MM.1S (cell line): ENCODE data around the gene KIR2DL3.

Experiments
- DNase-seq: peaks from one replicate; pipeline ENCODE4 v3.0.0-alpha.2; 2015
- H2AFZ ChIP-seq: fragments of 300-600 bp; sonication (generic); 2 replicates; pipeline ENCODE4 v1.6.0; 2016; ENCODE audit warnings: antibody characterized with exemption, low read length
- H3F3A ChIP-seq: fragments of 300-600 bp; sonication (generic); 2 replicates; pipeline ENCODE4 v1.6.1; 2016; ENCODE audit warnings: mild to moderate bottlenecking, antibody characterized with exemption, low read length, moderate library complexity, mixed read lengths; ENCODE audit not compliant: insufficient read depth
- H3K27ac ChIP-seq: fragments of 300-600 bp; sonication (generic); 2 replicates; pipeline ENCODE4 v1.5.1; 2016; ENCODE audit warnings: mild to moderate bottlenecking, low read length
- H3K27me3 ChIP-seq: fragments of 300-600 bp; sonication (generic); replicated peaks from 2 replicates; pipeline ENCODE4 v1.6.0; 2016; ENCODE audit warnings: low read length; ENCODE audit not compliant: insufficient read depth
- H3K36me3 ChIP-seq: fragments of 300-600 bp; sonication (generic); replicated peaks from 2 replicates; pipeline ENCODE4 v1.6.1; 2016; ENCODE audit warnings: mild to moderate bottlenecking, low read length, mixed read lengths; ENCODE audit not compliant: insufficient read depth
- H3K4me1 ChIP-seq: fragments of 300-600 bp; sonication (generic); 2 replicates; pipeline ENCODE4 v1.6.1; 2016; ENCODE audit warnings: low read length, mixed read lengths
- H3K4me2 ChIP-seq: fragments of 300-600 bp; sonication (generic); 2 replicates; pipeline ENCODE4 v1.6.0; 2016; ENCODE audit warnings: low read depth, low read length
- H3K4me3 ChIP-seq: fragments of 300-600 bp; sonication (generic); 2 replicates; pipeline ENCODE4 v1.5.1; 2016; ENCODE audit warnings: low read length, mixed read lengths
- H3K79me2 ChIP-seq: fragments of 300-600 bp; sonication (generic); 2 replicates; pipeline ENCODE4 v1.6.1; 2016; ENCODE audit warnings: mixed run types, low read length, mixed read lengths
- H3K9ac ChIP-seq: fragments of 300-600 bp; sonication (generic); 2 replicates; pipeline ENCODE4 v1.6.1; 2016; ENCODE audit warnings: low read length, mixed read lengths
- H3K9me2 ChIP-seq: fragments of 300-600 bp; sonication (generic); replicated peaks from 2 replicates; pipeline ENCODE4 v1.6.1; 2016; ENCODE audit warnings: mild to moderate bottlenecking, low read length, mixed read lengths; ENCODE audit not compliant: insufficient read depth
- H3K9me3 ChIP-seq: fragments of 300-600 bp; sonication (generic); replicated peaks from 2 replicates; pipeline ENCODE4 v1.6.1; 2016; ENCODE audit warnings: mild to moderate bottlenecking, low read length, mixed read lengths; ENCODE audit not compliant: insufficient read depth
- H4K20me1 ChIP-seq: fragments of 300-600 bp; sonication (generic); 2 replicates; pipeline ENCODE4 v1.6.1; 2016; ENCODE audit warnings: mild to moderate bottlenecking, low read length, moderate library complexity, mixed read lengths; ENCODE audit not compliant: insufficient read depth
- CTCF ChIP-seq: fragments of 300-600 bp; sonication (generic); IDR thresholded peaks from 2 replicates; pipeline ENCODE4 v1.5.1; 2016; ENCODE audit warnings: antibody characterized with exemption, low read length, mixed read lengths
- EZH2 ChIP-seq: fragments of 300-600 bp; sonication (generic); optimal IDR thresholded peaks from 2 replicates; pipeline ENCODE3; 2017; ENCODE audit warnings: low read depth, mild to moderate bottlenecking, antibody characterized with exemption, low read length, mixed read lengths
- EZH2phosphoT487 ChIP-seq: fragments of 300-600 bp; sonication (generic); IDR thresholded peaks from 2 replicates; pipeline ENCODE4 v1.6.1; 2018; ENCODE audit warnings: antibody characterized with exemption, low read length

KIR2DL3 gene

GRCh38 chr19:54790711-54791110, 52.4 kb downstream of the KIR2DL3 start:
- H3K79me2 ChIP-seq = no peaks in the 10 kb centered on the region
- TF ChIP-seq CTCF = no peak
- no peak for TF ChIP-seq EZH2phosphoT487
- TF ChIP-seq EZH2 = no peak
- no peaks in the 10 kb centered on the region for H4K20me1 ChIP-seq
- no peaks in the 10 kb centered on the region for H3K9me3 ChIP-seq
- no peak overlapping the region for H2AFZ ChIP-seq
- no peaks in the 10 kb centered on the region for H3F3A ChIP-seq
- no peaks in the 10 kb centered on the region for H3K9me2 ChIP-seq
- no peak overlapping the region for H3K4me3 ChIP-seq
- H3K9ac ChIP-seq = no peak overlapping the region
- H3K4me2 ChIP-seq = no peak overlapping the region
- H3K27ac ChIP-seq = no peak overlapping the region
- no peaks in the 10 kb centered on the region for H3K36me3 ChIP-seq
- no peak for DNase-seq
- H3K27me3 ChIP-seq = peaks cover 9% of the 10 kb centered on the region
- H3K4me1 ChIP-seq = 0 out of 2 replicates have a peak, but pooled peaks cover 3% of the 10 kb centered on the region

GRCh38 chr19:54791476-54791875, 53.2 kb downstream of the KIR2DL3 start:
- H3F3A ChIP-seq = no peaks in the 10 kb centered on the region
- no peaks in the 10 kb centered on the region for H4K20me1 ChIP-seq
- no peaks in the 10 kb centered on the region for H3K9me3 ChIP-seq
- H3K27ac ChIP-seq = no peak overlapping the region
- no peaks in the 10 kb centered on the region for H3K36me3 ChIP-seq
- no peak overlapping the region for H3K4me3 ChIP-seq
- H3K4me1 ChIP-seq = 0 out of 2 replicates have a peak, but pooled peaks cover 3% of the 10 kb centered on the region
- peaks cover 5% of the 10 kb centered on the region; the same call in 1 of the 2 replicates for H3K27me3 ChIP-seq
- no peak overlapping the region for H2AFZ ChIP-seq
- H3K79me2 ChIP-seq = no peaks in the 10 kb centered on the region
- no peak for DNase-seq
- H3K4me2 ChIP-seq = no peak overlapping the region
- H3K9me2 ChIP-seq = no peaks in the 10 kb centered on the region
- no peak for TF ChIP-seq EZH2phosphoT487
- TF ChIP-seq CTCF = no peak
- no peak for TF ChIP-seq EZH2
- H3K9ac ChIP-seq = no peak overlapping the region

- Histone ChIP-seq H3K9ac (no peak overlapping the region), H3K9me3 (no peaks in the 10 kb centered on the region), H3K4me1 (0 out of 2 replicates have a peak, but pooled peaks cover 3% of the 10 kb centered on the region), H3K27ac (no peak overlapping the region), H3F3A (no peaks in the 10 kb centered on the region), H3K4me3 (peak overlapping the region; percentile 48; the same call in 1 of the 2 replicates), H3K36me3 (no peaks in the 10 kb centered on the region), H3K9me2 (no peaks in the 10 kb centered on the region), H3K4me2 (peak overlapping the region; percentile 48), H2AFZ (peak overlapping the region; percentile 18; the same call in 1 of the 2 replicates), H3K79me2 (no peaks in the 10 kb centered on the region), H3K27me3 (peaks cover 10% of the 10 kb centered on the region; the same call in 1 of the 2 replicates), H4K20me1 (no peaks in the 10 kb centered on the region)
- peak; percentile 41 for DNase-seq
- TF ChIP-seq EZH2phosphoT487 (no peak), CTCF (no peak), EZH2 (no peak)
Observed at GRCh38 chr19:54792814-54793213, 54.5 kb downstream of the KIR2DL3 start.
